Measurements from ENCODE around the gene OR6N2.

OR6N2 gene

DNA sequence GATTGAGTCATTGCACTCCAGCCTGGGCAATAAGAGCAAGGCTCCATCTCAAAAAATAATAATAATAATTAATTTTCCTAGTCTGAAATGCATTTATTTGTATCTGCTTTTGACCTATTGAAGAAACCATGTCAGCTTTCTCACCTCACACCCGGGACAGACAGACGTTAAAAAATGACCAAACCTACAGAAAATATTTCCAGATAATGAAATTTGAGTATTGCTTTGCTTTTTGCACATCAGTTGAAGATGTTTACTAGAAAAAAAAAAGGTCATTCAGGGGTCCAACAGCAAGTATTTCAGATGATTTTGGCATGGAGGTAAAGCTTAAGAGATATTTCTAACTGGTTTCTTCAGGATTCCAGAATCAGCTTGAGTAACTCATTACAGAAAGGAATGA, 26.6 kb downstream of the OR6N2 start, which contains the start of gene OR6K6:
OR6K6 (plus strand) TSS at position 301 of the 400 bp plus-strand sequence. CDS start 168 bp downstream, outside the sequence.
- TF ChIP-seq, protein P1, sequence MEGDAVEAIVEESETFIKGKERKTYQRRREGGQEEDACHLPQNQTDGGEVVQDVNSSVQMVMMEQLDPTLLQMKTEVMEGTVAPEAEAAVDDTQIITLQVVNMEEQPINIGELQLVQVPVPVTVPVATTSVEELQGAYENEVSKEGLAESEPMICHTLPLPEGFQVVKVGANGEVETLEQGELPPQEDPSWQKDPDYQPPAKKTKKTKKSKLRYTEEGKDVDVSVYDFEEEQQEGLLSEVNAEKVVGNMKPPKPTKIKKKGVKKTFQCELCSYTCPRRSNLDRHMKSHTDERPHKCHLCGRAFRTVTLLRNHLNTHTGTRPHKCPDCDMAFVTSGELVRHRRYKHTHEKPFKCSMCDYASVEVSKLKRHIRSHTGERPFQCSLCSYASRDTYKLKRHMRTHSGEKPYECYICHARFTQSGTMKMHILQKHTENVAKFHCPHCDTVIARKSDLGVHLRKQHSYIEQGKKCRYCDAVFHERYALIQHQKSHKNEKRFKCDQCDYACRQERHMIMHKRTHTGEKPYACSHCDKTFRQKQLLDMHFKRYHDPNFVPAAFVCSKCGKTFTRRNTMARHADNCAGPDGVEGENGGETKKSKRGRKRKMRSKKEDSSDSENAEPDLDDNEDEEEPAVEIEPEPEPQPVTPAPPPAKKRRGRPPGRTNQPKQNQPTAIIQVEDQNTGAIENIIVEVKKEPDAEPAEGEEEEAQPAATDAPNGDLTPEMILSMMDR (IDR thresholded peaks at IDR 0.05; ENCODE audit: low read depth, low read length), result no peak
- no peak for DNase-seq (ENCODE audit: extremely low read depth, low read depth)

DNA sequence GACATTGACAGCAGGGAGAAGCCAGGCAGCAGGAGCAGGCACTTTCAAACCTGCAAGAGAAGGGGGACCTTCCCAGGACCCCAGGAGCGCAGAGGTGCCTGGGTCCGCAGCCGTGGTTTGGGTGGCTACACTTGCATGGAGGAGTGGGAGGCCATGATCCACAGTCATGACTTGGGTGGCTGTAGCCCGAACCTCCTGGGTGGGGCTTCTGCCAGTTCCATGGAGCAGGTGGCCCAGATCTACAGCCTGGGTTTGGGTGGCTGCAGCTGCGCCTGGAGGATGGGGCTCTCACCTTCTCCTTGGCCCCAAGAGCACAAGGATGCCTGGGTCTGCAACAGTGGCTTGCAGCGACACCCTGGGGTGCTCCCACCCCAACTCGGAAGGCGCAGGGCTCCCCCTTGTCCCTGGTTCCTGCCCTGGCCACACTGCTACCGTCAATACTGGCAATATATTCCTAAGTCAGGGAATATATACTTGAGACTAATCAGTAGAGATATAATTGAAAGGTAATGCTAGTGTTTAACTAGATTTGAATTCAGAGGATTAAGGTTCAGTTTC, 28.8 kb downstream of the OR6N2 start:
- TF ChIP-seq, protein P1 (IDR thresholded peaks at IDR 0.05; ENCODE audit: low read depth, low read length), result no peak
- no peak for DNase-seq (ENCODE audit: extremely low read depth, low read depth)

DNA sequence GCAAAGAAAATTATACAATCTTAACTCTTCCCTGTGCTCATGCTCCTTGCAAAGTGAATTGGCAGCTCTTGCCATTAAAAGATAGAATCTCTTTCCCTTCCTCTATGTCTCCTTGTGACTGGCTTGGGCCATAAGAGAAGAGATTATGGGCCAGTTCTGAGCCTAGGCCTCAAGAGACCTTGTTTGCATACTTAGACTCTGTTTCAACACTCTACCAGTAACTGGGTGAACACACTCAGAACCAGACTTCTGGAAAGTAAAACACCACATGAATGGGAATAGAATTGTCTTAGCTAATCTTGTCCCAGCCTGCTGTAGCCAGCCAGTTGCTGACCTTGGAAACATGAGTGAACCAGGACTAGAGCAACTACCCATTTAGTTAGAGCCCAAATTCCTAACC, 45.2 kb downstream of the OR6N2 start:
- DNase-seq (ENCODE audit: extremely low read depth, low read depth), result no peak
- TF ChIP-seq, protein P1 (IDR thresholded peaks at IDR 0.05; ENCODE audit: low read depth, low read length), result no peak

DNA sequence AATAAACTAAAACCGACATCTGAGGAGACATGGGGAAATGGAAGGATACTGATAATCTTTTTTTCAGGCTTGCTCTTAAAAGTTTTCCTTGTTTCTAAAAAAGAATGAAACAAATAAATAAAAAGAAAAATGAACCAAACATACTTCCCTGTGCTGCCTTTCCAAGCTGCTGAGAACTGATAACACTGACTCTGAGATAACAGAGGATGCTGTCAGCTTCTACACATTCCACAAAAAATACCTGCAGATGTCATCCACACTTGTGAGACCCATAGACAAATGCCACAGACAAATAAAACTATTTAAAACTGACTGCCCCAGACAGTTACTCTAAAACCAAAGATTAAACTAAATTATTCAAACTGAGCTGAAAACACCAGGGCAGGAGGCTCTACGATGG, 48.5 kb downstream of the OR6N2 start:
- TF ChIP-seq, protein P1 (IDR thresholded peaks at IDR 0.05; ENCODE audit: low read depth, low read length), result no peak
- no peak for DNase-seq (ENCODE audit: extremely low read depth, low read depth)

DNA sequence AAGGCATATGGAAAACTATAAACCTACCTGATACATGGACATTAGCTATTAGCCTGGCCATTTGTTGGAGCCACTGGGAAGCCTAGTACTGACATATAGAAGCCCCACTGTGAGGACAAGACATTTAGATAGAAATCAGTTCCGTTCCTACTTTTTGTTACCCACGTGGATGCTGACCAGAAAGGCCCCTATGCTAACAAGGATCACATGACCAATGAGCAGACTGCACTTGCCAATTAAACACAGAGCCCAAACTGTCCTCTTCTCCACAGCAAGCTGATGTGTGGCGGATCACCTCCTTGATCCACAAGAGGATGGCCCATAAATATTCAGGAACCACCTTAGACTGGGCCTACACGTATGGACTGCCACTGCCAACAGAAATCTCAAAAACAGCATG, 49.3 kb downstream of the OR6N2 start:
- no peak for DNase-seq (ENCODE audit: extremely low read depth, low read depth)
- TF ChIP-seq, protein P1 (IDR thresholded peaks at IDR 0.05; ENCODE audit: low read depth, low read length), result no peak

DNA sequence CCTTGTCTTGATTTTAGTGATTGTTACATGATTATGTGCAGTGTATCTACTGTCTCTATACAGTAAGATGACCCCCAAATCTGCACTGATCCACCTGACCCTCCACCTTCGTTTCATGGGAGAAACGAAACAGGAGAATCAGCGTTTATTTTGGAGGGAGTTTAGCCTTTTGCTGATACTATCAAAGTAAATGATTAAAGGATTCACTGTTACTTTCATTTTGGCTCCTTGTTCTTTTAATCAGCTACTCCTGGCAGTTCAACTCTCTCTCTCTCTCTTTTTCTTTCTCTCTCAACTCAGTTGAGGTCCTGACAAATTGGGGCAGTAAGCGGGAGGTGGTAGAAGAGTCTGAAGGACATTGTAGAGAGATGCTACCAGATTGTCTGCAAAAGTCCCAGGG, 50.6 kb downstream of the OR6N2 start:
- no peak for DNase-seq (ENCODE audit: extremely low read depth, low read depth)
- TF ChIP-seq, protein P1 (IDR thresholded peaks at IDR 0.05; ENCODE audit: low read depth, low read length), result no peak

DNA sequence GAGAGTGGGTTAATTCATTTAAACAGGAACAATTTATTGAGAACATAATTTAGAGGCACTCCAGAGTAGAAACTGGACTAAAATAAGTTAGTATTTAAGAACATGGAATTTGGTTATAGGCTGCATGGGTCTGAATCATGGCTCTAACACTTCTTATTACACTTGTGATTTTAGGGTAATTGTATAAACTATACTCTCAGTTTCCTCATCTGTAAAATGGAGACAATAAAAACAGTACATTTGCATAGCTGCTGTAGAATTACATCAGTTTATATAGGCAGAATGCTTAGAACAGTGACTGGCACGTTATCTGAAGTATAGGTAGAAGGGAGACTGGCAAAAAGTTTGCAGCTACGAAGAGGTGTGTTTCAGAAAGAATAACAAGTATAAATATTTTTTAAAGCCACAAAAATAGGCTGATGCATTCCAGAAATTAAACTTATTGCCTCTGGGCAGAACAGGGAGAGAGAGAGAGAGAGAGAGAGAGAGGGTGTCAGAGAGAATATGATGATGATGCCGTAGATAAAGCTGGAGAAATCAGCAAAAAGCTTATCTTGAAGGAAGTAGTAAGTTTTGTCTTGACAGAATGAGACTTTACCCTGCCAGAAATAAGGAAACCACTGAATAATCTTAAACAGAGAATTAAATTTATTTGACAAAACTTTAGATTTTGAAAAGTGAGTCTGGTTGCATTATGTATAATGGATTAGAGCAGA, 52.3 kb downstream of the OR6N2 start:
- DNase-seq (ENCODE audit: extremely low read depth, low read depth), result no peak
- TF ChIP-seq, protein P1 (IDR thresholded peaks at IDR 0.05; ENCODE audit: low read depth, low read length), result no peak
